Activated CD8-positive, alpha-beta memory T cell treated with anti-CD3 and anti-CD28 coated beads, Interleukin-2, amount 50 U/mL, for 1 hour (primary cell): Measurements from ENCODE around the gene KLK14.

Experiments used
- DNase-seq: peaks from one replicate; pipeline ENCODE4 v3.0.0-alpha.2; 2020; ENCODE audit errors: extremely low read depth

The KLK14 gene

DNA sequence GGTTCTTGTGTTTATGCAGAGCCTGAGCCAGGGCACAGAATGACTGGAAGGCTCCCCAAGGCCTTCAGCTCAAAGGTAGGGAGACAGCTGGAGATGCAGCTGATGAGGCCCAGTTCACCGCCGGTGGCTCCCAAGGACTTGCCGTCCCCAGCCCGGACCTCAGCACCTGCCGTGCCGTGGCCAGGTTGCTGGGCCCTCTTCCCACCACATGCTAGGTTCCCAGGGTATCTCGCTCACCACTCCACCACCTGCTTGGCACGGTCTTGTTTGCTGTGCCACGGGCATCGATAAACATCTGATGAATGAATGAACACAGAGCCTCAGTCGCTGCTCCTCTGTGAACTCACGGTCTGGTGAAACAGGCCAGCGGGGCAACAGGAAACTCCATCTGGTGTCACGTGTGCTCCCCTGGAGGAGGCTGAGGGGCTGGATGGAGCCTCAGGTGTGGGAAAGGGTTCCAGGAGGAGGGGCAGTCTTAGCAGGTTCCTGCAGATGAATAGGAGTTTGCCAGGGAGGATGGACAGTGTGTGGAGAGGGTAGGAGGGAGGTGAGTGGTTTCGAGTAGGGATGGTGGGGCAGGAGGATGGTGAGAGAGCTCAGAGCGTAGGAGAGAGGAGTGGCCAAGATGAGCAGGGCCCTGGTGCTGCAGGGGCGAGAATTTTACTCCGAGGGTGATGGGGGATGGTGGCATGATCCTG lies 3.6 kb upstream of the KLK14 start:
- no peak for DNase-seq

- DNase-seq: no peak
Observed at GRCh38 chr19:51084505-51084904, 1.8 kb upstream of the KLK14 start.

GRCh38 chr19:51083783-51084182 lies 1.1 kb upstream of the KLK14 start:
- no peak for DNase-seq

GRCh38 chr19:51083181-51083580 lies 494 bp upstream of the KLK14 start:
- DNase-seq: no peak

- DNase-seq: no peak
Observed at GRCh38 chr19:51081476-51081875, 1.2 kb downstream of the KLK14 start.

DNA sequence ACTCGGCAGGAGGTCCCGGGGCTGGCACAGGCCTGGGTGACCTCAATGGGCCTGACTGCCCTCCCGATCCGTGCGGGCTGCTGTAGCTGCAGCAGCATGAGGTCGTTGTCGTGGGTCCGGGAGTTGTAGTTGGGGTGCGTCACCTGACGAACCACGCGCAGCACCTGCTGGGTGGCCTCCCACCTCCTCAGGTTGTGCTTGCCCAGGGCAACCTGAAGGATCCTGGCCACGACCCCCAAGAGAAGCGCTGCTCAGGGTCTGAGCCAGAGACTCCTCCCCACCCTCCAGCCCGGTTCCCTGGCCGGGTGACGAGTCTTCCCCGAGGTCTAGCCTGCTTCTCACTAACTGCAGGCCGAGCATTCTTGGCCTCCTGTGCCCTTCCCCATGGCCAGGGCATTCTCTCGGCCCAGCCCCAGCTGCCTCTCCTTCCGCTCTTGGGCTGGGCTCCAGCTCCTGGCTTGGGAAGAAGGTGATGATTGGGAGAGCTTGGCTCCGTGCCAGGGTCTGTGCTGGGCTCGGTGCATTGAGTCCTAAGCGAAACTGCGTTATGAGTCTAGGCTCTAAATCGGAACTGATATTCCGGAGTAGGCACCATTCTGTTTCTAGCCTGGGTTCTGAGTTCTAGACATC lies 3.1 kb downstream of the KLK14 start:
- DNase-seq: no peak

DNA sequence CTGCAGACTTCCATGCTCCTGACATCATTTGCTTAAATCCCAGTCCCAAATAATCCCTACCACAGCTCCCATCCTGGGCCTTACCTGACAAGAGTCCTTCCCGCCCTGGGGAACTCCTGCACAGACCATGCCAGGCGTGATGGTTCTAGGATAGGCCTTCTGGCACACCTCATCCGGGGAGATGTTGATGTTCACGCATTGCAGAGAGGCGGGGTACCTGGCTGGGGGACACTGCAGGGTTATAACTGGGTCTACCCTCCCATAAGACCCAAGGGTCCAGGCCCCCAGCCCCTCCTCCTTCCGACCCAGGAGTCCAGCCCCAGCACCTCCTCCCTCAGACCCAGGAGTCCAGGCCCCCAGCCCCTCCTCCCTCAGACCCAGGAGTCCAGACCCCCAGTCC lies 4.0 kb downstream of the KLK14 start:
- no peak for DNase-seq

DNA sequence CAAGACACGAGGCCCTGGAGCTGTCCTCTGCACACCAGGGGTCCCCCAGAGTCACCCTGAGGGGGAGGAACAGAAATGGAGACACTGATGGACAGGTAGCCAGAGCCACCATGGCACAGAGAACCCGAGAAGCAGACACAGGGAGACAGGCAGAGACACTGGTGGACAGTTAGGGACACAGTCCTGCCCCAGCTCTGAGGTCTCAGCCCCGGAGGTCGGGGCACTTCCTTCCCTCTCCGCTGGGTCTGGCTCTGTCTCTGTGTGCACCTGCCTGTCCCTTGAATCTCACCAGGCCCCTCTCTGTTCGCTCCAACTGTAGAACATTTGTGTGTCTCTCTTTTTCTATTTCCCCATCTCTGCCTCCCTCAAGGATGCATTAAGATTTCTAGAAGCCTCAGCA lies 4.6 kb downstream of the KLK14 start:
- no peak for DNase-seq

- DNase-seq: no peak
Observed at GRCh38 chr19:51076631-51077213, 6.0 kb downstream of the KLK14 start.

- no peak for DNase-seq
Observed at GRCh38 chr19:51075998-51076397, 6.7 kb downstream of the KLK14 start.

GRCh38 chr19:51071095-51071405 lies 11.6 kb downstream of the KLK14 start:
- DNase-seq: no peak

DNA sequence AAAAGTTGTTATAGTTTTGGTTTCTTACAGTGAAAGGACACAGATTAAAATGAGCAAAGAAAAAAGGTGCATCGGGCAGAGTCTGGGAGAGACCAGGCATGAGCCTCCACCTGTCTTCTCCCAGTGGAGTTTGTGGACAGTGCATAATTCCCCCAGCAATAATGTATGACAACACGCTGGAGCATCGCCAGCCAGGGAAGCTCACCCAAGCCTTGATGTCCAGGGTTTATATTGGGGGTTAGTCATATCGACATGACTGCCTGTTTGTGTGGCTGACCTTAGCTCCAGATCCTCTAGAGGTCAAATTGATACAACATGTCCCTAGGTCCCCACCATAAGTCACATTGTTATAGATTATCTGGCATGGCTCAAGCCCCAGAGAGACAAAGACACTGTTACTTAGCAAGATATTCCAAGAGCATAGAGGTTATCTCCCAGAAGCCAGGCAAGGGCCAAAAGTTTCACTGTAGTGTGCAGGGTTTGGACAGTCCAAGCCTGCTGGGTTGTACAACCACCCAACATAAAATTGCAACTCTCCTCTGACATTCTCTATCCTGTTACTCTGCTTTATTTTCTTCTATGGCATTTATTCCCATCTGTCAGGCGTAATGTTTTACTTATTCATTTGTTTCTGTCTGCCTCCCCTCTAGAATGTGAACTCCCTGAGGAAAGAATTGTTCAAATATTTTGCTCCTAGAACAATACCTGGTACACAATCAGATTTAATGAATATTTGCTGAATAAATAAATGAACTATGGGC lies 12.2 kb downstream of the KLK14 start:
- no peak for DNase-seq

DNA sequence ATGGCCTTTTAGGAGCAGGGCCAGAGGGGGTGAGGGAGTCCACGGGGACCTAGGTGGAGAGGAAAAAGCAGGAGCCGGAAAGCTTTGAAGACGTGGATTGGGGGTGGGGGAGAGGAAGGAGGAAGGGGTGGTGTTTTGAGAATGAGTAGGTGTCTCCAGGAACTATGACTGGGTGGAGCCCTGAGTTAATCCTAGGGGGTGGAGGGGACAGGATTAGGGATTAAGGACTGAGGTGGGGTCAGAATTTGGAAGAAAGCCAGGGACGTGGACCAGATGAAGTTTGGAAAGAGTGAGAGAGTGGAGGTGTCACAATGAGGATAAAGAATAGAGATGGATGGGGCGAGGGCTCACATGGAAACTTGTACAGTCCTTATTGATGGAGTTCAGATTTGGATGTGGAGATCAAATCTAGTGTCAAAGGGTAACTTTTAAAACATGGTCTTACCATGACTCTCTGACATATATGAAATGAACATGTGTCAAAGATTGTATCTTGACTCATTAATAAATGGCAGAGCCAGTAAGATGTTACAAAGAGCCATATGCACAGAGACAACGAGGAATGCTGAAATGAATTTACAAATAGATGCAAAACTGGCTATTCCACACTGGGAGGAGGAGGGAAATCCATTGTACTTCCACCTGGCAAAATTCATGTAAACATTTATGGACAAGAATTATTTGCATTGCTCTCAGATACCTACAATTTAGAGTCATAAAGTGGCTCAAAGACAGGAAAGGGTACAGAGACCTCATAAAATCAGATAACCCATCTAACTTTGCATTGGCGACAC lies 16.1 kb downstream of the KLK14 start:
- no peak for DNase-seq

DNA sequence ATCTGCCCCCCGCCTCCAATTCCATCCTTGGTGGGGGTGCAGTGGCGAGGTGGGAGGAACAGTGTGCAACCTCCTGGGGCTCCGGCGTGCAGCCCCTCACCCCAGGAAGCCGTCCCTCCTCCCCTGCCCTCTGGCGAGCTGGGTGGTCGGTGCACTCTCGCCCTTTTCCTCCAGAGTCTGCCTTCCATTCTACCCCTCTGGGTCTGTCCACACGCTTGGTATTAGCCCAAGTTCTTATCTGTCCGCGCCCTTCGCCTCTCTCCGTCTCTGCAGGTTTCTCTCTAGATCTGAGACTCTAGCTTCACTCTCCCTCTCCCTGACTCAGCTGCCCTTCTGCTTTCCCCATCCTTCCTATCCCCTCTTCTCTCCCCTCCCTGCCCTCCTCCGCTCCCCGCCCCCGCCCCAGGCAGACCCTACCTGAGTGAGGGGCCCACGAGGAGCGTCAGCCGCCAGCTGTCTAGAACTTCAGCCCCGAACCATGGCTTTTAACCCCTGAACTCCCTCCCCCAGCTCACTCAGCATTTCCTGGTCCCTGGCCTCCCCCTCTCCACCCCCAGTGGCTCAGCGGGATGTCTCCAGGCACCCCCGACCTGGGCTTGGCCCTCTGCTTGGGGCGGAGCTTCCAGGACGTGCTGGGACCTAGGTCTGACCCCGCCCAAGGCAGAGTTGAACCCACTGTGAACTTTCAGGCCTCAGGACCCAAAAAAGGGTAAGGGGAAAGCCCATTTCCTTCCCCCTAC lies 17.3 kb downstream of the KLK14 start:
- DNase-seq: no peak

- DNase-seq: no peak
Observed at GRCh38 chr19:51064534-51065220, 18.0 kb downstream of the KLK14 start, which contains the start of gene KLK13. TSS of gene KLK13 (minus strand) at chr19:51065092. CDS start at chr19:51065067, 25 bp downstream.

DNA sequence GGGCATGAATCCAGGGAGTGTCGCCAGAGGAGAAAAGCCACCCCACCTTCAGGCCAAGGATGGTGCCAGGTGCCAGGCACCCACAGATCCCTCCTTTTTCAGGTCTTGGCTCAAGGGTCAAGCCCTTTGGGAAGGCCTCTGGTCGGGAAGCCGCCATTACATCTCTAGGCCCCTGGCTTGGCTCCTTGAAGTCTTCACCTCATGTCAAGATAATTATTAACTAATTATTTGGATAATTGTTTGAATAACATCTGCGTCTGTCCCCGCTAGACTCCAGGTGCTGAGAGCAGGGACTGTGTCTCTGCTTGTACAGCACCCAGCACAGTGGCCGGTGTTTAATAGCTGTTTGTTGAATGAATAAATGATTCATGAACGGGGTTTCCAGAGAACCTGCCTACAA lies 19.0 kb downstream of the KLK14 start:
- DNase-seq: no peak

GRCh38 chr19:51060973-51061372 lies 21.7 kb downstream of the KLK14 start:
- no peak for DNase-seq

DNA sequence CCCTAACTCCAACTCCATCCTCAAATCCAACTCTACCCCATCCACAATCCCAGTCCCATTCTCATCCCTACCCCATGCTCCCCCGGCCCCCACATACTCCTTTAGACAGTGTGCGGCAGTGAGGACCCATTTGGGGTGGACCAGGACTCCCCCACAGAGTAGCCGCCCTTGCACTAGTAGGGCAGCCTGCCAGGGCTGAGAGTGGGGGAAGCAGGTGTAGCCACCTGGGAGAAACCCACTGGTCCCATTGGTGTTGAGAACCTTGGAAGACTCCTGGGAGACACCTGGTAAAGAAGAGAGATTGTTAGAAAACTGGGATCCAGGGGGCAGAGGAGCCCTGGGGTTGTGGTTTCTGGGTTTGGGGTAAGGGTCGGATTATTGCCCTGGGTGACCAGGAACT lies 22.4 kb downstream of the KLK14 start:
- no peak for DNase-seq

DNA sequence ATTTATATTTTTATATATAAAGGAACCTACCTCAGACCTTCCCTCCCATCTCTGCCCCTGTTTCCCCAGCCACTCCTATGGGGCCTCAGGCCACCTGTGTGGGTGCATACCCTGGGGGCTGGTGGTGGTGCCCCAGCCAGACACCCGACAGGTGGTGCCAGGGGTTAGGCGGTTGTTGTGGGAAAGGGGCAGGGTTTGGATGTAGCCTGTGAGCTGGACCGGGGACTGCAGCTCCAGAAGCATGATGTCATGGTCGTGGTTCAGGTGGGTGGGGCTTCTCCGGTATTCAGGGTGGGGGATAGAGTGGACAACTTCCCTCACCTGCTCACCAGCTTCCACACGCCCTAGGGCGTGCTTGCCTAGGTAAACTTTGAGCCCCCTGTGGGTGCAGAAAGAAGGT lies 23.0 kb downstream of the KLK14 start:
- DNase-seq: no peak

DNA sequence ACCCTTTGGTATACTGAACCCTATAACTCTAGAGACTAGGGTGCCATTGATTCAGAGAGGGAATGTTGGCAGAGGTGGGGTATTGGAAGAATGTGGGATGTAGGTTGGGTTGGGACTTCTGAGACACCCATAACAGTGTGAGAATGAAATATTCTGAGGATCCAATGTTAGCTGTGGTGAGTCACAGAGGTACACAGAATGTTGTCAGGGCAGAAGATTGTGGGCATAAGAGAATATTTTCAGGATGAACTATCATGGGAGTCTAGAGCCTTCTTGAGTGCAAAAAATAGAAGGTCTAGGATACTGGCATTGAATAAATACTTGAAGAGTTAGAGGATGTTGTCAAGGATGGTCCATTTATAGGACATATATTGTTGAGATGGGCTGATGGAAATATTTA lies 26.8 kb downstream of the KLK14 start:
- DNase-seq: no peak

DNA sequence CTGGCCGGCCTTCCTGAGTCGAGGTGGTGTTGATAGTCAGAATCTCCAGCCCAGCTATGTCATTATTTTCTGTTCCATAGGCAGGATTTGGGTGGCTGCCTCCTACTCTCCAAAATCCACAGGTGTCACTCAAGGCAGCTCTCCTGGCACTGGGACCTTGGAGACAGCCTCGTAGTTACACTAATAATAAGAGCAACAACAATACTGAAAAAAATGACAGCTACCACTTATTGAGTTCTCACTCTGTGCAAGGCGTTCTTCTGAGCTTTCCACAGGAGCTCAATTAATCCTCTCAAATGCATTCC lies 35.7 kb downstream of the KLK14 start:
- DNase-seq: no peak
